H1 (cell line): Measurements from ENCODE around the gene DEAF1.

Source experiments
- CBX5 ChIP-seq: fragments of 300-800, 300-1000 bp; sonication (generic); IDR thresholded peaks from 2 replicates; pipeline ENCODE4 v1.7.1; 2016; ENCODE audit warnings: antibody characterized with exemption, low read length, low read depth
- CHD2 ChIP-seq: IDR thresholded peaks from 2 replicates; pipeline ENCODE4 v1.6.1; 2012; ENCODE audit warnings: low read length, improper control_type of control experiment
- EZH2 ChIP-seq: fragments of 200-600 bp; sonication (generic); IDR thresholded peaks from 2 replicates; pipeline ENCODE4 v1.7.1; 2012; ENCODE audit warnings: low read depth, mild to moderate bottlenecking, moderate library complexity, low read length, inconsistent platforms; ENCODE audit not compliant: severe bottlenecking
- JUN ChIP-seq: IDR thresholded peaks from 2 replicates; pipeline ENCODE4 v1.6.1; 2011; ENCODE audit warnings: low read depth, mild to moderate bottlenecking, improper control_type of control experiment, low read length
- JUND ChIP-seq: IDR thresholded peaks from 2 replicates; pipeline ENCODE4 v1.6.1; 2011; ENCODE audit warnings: mild to moderate bottlenecking, improper control_type of control experiment, low read length
- NRF1 ChIP-seq: IDR thresholded peaks from 2 replicates; pipeline ENCODE4 v1.6.1; 2011; ENCODE audit warnings: mild to moderate bottlenecking, low read depth, low read length, improper control_type of control experiment
- PHF8 ChIP-seq: fragments of 200-600 bp; sonication (generic); conservative IDR thresholded peaks from 2 replicates; pipeline ENCODE4 v1.7.1; 2012; ENCODE audit warnings: low read depth, mild to moderate bottlenecking, inconsistent platforms, low read length, moderate library complexity
- POLR2A ChIP-seq, 2 experiments: IDR thresholded peaks; 1 replicate in 1 of 2; 2 replicates in 1 of 2; pipeline ENCODE4 v1.6.1; 2011; ENCODE audit warnings: low read depth in 2 of 2, low read length in 2 of 2, mild to moderate bottlenecking in 2 of 2; ENCODE audit errors: control extremely low read depth in 1 of 2
- POLR2AphosphoS5 ChIP-seq: IDR thresholded peaks from 2 replicates; pipeline ENCODE4 v1.6.1; 2011; ENCODE audit warnings: low read depth, low read length
- SIX5 ChIP-seq: IDR thresholded peaks from 2 replicates; pipeline ENCODE4 v1.6.1; 2011; ENCODE audit warnings: mild to moderate bottlenecking, low read depth, low read length
- SRF ChIP-seq: IDR thresholded peaks from 2 replicates; pipeline ENCODE4 v1.6.1; 2011; ENCODE audit warnings: mild to moderate bottlenecking, low read depth, low read length, moderate library complexity
- TAF1 ChIP-seq: IDR thresholded peaks from 2 replicates; pipeline ENCODE4 v1.6.1; 2011; ENCODE audit warnings: mild to moderate bottlenecking, low read depth, low read length
- TF ChIP-seq, protein P1 (sequence below), 3 experiments: IDR thresholded peaks; 1 replicate in 2 of 3; 2 replicates in 1 of 3; pipeline versions ENCODE4 v1.5.1 to v1.6.1; 2011; ENCODE audit warnings: low read length in 3 of 3, mild to moderate bottlenecking in 3 of 3, inconsistent platforms in 2 of 3, low read depth in 1 of 3, moderate library complexity in 1 of 3; ENCODE audit not compliant: insufficient read depth in 1 of 3; ENCODE audit errors: control extremely low read depth in 1 of 3

DNA sequence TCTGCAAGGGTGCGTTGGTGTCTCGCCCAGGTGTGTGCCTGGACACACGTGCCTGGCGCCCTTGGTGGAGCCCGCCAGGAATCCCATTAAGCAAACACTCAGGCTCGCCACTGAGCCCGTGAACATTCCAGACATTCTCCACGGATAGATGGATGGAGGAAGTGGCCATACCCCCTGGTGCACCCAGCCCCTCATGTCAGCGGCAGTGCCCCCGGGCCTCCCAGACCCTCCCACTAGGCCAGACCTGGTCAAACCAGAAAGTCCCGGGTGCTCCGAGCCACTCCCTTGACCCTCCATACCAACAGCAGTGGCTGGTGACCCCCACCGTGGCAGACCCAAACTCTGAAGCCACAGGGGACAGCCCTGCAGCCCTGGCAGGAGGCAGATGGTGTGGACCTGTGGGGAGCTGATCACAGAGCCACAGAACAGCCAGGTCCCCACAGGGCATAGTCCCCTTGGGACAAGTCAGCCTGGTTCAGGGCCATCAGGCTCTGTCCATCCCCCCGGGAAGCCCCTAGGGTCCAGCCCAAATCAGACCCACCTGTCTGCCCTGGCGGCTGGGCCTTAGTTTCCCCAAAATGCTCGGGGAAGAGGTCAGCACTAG is 12.9 kb upstream of the DEAF1 start:
- TF ChIP-seq, protein P1, sequence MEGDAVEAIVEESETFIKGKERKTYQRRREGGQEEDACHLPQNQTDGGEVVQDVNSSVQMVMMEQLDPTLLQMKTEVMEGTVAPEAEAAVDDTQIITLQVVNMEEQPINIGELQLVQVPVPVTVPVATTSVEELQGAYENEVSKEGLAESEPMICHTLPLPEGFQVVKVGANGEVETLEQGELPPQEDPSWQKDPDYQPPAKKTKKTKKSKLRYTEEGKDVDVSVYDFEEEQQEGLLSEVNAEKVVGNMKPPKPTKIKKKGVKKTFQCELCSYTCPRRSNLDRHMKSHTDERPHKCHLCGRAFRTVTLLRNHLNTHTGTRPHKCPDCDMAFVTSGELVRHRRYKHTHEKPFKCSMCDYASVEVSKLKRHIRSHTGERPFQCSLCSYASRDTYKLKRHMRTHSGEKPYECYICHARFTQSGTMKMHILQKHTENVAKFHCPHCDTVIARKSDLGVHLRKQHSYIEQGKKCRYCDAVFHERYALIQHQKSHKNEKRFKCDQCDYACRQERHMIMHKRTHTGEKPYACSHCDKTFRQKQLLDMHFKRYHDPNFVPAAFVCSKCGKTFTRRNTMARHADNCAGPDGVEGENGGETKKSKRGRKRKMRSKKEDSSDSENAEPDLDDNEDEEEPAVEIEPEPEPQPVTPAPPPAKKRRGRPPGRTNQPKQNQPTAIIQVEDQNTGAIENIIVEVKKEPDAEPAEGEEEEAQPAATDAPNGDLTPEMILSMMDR (IDR thresholded peaks at IDR 0.05; ENCODE audit: control extremely low read depth in 1 of 3, insufficient read depth in 1 of 3, low read depth in 1 of 3, low read length in 3 of 3): no peak
- no peak for TF ChIP-seq JUND
- no peak for TF ChIP-seq CBX5
- no peak for TF ChIP-seq POLR2AphosphoS5
- no peak for TF ChIP-seq NRF1
- no peak for TF ChIP-seq TAF1
- no peak for TF ChIP-seq PHF8
- TF ChIP-seq JUN: no peak
- TF ChIP-seq EZH2: no peak
- no peak for TF ChIP-seq POLR2A (IDR thresholded peaks at IDR 0.05; ENCODE audit: control extremely low read depth in 1 of 2, low read depth in 2 of 2, low read length in 2 of 2)
- TF ChIP-seq CHD2: no peak
- TF ChIP-seq SRF: no peak
- no peak for TF ChIP-seq SIX5
